Measurements from ENCODE around the gene PKIG. TPM values are rescaled to one million over a fixed set of nuclear protein-coding genes. Genes with fewer than 3 reads are reported as not detected.

Gene PKIG
- total and polyA plus RNA-seq, 2 experiments from 2014 or later: 47.6 to 51.9 TPM

DNA sequence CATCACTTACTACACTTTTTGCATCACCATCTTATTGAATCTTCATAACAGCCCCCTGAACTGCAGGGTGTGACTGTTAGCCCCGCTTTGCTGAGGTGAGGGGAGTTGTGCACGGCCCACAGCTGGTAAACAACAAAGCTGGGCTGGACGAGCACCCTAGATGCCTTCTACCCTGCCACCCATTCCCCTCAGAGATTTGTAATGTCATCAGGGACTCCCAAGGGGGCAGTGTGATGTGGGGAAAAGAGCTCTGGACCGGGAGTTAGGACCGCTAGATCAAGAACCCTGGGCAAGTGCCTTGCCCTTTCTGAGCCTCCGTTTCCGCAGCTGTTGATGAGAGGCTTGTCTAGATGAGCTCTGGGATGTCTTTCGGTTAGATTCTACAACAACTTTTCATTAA lies 20.9 kb downstream of the PKIG start:
- Histone ChIP-seq H3K27ac (no peak overlapping the region), H3K9me2 (replicated peaks; ENCODE audit: insufficient read depth) (no peaks in the 10 kb centered on the region), H3K4me3 (no peak overlapping the region), H3K36me3 (replicated peaks; ENCODE audit: insufficient read depth, low read depth) (no peaks in the 10 kb centered on the region), H3K79me2 (peaks cover 9% of the 10 kb centered on the region), H3K4me2 (no peak overlapping the region), H3K9me3 (ENCODE audit: low read depth) (no peaks in the 10 kb centered on the region), H3K4me1 (ENCODE audit: insufficient read depth) (peaks cover 16% of the 10 kb centered on the region), H3K27me3 (no peaks in the 10 kb centered on the region), H4K20me1 (ENCODE audit: insufficient read depth, poor library complexity, severe bottlenecking) (no peaks in the 10 kb centered on the region), H2AFZ (no peak overlapping the region)
- WGBS (ENCODE audit: low lambda C conversion rate, missing lambda C conversion rate): 82% methylated on average over 8 of the region's 8 CpGs
- no peak for DNase-seq (ENCODE audit: low spot score)
- TF ChIP-seq CTCF (IDR thresholded peaks at IDR 0.05; ENCODE audit: poor library complexity): no peak
- no peak for TF ChIP-seq EZH2 (IDR thresholded peaks at IDR 0.05; ENCODE audit: borderline replicate concordance)
- no peak for TF ChIP-seq EZH2phosphoT487 (IDR thresholded peaks at IDR 0.05; ENCODE audit: low read depth, severe bottlenecking, unreplicated experiment)

GRCh38 chr20:44606725-44607441 lies 24.5 kb downstream of the PKIG start:
- H3K9me3 ChIP-seq (ENCODE audit: low read depth): no peaks in the 10 kb centered on the region
- H3K79me2 ChIP-seq: peaks cover 13% of the 10 kb centered on the region
- H2AFZ ChIP-seq: no peak overlapping the region
- no peak for DNase-seq (ENCODE audit: low spot score)
- TF ChIP-seq CTCF (IDR thresholded peaks at IDR 0.05; ENCODE audit: poor library complexity): no peak
- no peak for TF ChIP-seq EZH2 (IDR thresholded peaks at IDR 0.05; ENCODE audit: borderline replicate concordance)
- TF ChIP-seq EZH2phosphoT487 (IDR thresholded peaks at IDR 0.05; ENCODE audit: low read depth, severe bottlenecking, unreplicated experiment): no peak
- no peaks in the 10 kb centered on the region for H3K36me3 ChIP-seq (replicated peaks; ENCODE audit: insufficient read depth, low read depth)
- WGBS (ENCODE audit: low lambda C conversion rate, missing lambda C conversion rate): 99% methylated on average over 5 of the region's 5 CpGs
- H3K4me2 ChIP-seq: no peak overlapping the region
- H3K9me2 ChIP-seq (replicated peaks; ENCODE audit: insufficient read depth): no peaks in the 10 kb centered on the region
- peaks cover 14% of the 10 kb centered on the region for H3K4me1 ChIP-seq (ENCODE audit: insufficient read depth)
- no peak overlapping the region for H3K4me3 ChIP-seq
- no peak overlapping the region for H3K27ac ChIP-seq
- H4K20me1 ChIP-seq (ENCODE audit: insufficient read depth, poor library complexity, severe bottlenecking): no peaks in the 10 kb centered on the region
- no peaks in the 10 kb centered on the region for H3K27me3 ChIP-seq

DNA sequence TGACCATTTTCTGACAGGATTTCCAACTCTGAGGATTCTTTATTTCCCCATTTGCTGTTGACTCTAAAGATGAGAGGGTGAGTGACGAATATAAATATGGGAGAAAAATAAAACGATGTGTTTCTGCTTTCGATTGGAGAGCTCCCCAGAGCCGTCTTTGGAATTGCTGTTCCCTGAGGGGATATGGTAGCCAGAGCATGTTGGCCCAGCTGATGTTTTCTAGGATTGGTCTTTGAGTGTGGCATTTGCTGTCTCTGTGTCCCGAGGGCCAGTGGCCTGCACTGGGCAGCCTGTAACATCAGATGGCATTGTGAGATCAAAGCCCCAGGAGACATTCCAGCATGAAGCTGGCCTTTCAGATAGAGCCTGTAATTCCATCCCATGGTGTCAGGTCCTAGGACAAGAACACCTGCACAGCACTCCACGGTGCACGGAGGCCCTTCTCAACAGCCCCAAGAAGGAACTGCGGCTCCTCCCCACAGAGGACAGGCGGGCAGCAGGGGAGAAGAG lies 26.7 kb downstream of the PKIG start:
- Histone ChIP-seq H3K9me3 (ENCODE audit: low read depth) (no peaks in the 10 kb centered on the region), H3K4me3 (no peak overlapping the region), H3K79me2 (peaks cover 3% of the 10 kb centered on the region), H3K27me3 (no peaks in the 10 kb centered on the region), H3K4me1 (ENCODE audit: insufficient read depth) (peaks cover 9% of the 10 kb centered on the region), H3K36me3 (replicated peaks; ENCODE audit: insufficient read depth, low read depth) (no peaks in the 10 kb centered on the region), H4K20me1 (ENCODE audit: insufficient read depth, poor library complexity, severe bottlenecking) (no peaks in the 10 kb centered on the region), H3K27ac (peak overlapping the region; percentile 75), H2AFZ (peak overlapping the region; percentile 47), H3K9me2 (replicated peaks; ENCODE audit: insufficient read depth) (no peaks in the 10 kb centered on the region), H3K4me2 (peak overlapping the region; percentile 69)
- no peak for DNase-seq (ENCODE audit: low spot score)
- 76% methylated on average over 9 of the region's 9 CpGs for WGBS (ENCODE audit: low lambda C conversion rate, missing lambda C conversion rate)
- TF ChIP-seq EZH2phosphoT487 (IDR thresholded peaks at IDR 0.05; ENCODE audit: low read depth, severe bottlenecking, unreplicated experiment): no peak
- TF ChIP-seq CTCF (IDR thresholded peaks at IDR 0.05; ENCODE audit: poor library complexity): no peak
- no peak for TF ChIP-seq EZH2 (IDR thresholded peaks at IDR 0.05; ENCODE audit: borderline replicate concordance)
